Activated naive CD4-positive, alpha-beta T cell (primary cell): ENCODE measurements around the gene CCDC85A.

ENCODE experiments used
- DNase-seq, 4 experiments: peaks; one replicate each; lab custom pipeline; 2025; lab: John Stamatoyannopoulos, UW

Gene CCDC85A

DNA sequence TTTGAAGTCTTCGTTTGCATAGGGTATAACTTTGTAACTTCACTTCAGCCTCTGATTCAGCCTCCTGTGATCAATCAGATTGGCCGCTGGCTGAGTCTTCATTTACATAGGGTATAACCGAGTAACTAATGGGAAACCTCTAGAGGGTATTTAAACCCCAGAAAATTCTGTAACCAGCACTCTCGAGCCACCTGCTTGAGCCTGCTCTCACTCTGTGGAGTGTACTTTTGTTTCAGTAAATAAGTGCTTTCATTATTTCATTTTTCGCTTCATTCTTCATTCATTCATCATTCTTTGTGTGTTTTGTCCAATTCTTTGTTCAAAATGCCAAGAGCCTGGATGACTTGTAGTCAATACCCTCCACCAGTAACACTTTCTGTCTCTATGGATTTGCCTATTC, 56.4 kb downstream of the CCDC85A start:
- no peak for DNase-seq

- no peak for DNase-seq
These were observed 60.7 kb downstream of the CCDC85A start for GRCh38 chr2:56244506-56244905.

DNA sequence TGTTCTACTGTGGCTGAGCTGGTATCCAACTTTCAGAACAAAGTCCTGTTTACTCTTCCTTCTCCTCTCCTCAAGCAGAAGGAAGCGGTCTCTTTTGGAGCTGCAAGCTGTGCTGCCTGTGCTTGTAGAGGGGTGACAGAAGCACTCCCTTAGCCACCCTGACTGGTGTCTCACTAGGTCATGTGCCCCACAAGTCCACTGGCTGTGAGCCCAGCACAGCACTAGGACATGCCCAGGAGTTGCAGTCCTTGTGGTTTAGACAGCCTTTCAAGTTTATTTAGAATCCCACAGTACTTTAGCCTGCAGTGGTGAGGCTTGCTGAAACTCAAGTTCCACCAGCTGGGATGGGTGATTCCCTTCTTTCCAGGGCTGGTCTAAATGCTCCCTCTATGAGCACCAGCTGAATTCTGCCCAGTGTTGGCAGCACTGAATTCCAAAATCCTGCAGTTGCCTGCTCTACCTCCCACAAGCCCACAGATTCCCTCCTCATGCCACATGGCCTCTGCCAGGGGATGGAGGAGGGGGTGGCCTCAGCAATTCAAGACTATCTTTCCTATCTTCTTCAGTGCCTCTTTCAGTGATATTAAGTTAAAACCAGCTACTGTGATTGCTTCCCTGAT, 61.2 kb downstream of the CCDC85A start:
- DNase-seq = no peak

DNA sequence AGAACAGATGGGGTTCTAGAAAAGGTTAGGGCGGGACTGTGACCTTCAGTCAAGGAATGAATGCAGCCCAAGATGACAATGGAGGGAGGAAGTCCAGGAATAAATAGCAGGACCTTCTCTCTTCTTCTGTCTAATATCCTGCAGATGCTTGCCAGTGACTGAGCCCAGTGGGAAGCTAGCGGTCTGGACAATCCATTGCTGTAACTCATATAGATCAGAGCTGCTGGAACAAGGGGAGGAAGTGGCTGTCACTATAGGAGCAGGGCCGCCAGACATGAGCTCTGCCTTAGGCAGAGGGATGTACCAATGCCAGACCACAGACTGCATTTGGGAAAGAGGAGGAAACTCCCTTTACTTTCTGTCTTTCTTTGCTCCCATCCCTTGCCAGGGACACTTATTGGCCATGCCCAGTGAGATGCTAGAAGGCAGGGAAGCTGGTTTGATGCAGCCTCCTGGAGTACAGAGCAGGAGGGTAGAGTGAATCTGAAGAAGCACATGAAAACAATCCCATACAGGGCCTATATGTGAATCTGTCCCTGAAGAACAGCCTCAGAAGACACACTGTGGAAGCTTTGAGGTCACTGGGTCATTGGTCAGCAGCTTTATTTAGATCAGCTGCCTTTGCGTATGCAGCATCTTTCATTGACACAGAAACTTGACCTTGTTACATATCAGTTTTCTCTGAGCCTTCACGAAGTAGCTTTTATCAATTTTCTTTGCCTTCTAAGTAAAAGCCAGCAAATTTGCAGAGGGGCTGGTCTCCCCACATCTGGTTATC, 65.4 kb downstream of the CCDC85A start:
- no peak for DNase-seq

DNA sequence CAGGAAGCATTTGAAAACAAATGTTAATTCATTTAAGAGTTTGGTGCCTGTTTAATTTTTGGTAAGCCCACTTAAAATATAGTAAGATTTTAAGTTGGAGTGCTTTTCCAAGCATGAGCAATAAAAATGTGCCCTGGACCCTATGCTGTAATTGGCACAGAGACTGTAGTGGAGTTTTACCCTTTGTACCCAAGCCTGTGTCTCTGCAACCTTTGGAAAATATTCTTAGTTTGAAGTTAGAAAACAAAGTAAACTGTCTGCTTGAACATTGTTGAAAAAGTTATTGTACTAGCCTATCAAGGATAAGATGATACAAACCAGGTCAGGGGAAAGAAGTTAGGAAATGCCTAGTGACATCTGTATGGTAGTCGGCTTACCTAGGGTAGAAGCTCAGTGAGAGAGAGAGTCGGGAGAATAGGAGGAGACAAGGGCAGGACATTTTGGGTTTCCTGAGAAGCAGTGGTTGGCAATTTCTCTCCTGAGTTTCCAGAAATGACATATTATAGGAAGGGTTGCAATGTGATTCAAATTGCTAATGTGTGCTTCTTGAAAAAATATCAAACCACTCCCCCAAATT, 66.5 kb downstream of the CCDC85A start:
- no peak for DNase-seq

DNA sequence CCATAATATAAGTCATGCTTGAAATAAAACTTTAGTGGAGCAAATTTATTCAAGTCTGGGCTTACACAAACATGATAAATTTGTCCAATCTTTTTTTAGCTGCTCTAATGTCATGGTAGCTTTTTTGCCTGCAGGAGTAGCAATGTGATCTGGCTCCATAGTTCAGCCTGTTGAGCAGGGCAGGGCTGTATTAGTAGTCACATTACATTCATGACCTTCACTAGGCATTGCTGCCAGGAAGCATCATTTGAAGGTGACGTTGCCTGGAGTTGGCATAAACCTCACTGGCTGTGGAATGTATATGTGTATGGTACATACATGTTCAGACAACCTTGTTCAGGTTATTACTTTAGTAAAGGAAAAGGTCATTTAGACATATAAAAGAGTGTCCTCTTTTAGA, 76.6 kb downstream of the CCDC85A start:
- DNase-seq = no peak

DNA sequence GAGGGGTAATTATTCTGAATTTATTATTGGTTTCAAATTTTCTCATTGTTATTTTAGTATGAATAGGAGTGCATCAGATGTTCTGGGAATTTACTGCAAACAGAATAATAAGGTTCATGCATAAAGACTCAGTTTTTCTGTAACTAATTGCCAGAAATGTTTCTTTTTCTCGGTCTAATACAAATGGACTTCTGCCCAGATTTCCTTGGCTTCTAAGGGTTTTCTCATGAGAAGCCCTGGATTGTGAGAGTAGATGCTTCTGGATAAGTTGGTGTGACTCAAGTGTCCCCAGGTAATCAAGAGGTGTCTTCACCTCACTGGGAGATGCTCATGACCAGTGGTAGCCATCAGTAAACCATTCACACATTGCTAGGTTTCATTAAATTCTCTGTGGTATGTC, 78.5 kb downstream of the CCDC85A start:
- no peak for DNase-seq

GRCh38 chr2:56263876-56264275, 80.1 kb downstream of the CCDC85A start:
- DNase-seq = no peak

DNA sequence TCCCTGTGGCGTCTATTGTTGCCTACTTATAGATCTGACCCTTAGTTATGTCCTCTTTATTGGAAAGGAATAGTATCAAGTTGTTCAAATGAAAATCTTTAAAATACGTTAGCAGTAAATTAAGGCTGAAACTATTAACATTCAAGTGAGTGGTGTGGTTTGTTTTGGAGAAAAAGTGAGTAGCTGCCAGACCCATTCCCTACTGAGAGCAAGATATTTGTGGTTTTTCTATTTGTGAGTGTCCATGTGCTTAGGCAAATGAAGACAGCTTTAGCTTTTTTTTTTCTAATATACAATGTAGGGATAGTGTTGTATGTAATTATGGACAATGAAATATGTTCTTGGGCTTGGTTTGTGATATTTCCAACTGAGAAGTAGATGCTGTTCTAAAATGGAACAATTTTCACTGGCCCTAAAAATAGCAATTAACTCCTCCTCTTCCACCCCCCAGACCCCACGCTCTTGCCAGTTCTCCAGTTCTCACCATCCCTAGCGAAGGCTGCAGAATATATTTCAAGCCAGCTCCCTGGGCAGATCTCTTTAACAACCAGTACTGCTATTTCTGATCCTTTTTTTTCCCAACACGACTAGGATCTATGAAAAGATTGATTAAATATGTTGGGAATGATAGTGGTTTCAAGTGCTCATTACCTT, 83.1 kb downstream of the CCDC85A start:
- DNase-seq = no peak

GRCh38 chr2:56267415-56267788, 83.6 kb downstream of the CCDC85A start:
- DNase-seq = no peak

- DNase-seq = no peak
These were observed 85.1 kb downstream of the CCDC85A start for GRCh38 chr2:56268856-56269255.

GRCh38 chr2:56271275-56271674, 87.5 kb downstream of the CCDC85A start:
- DNase-seq = no peak

DNA sequence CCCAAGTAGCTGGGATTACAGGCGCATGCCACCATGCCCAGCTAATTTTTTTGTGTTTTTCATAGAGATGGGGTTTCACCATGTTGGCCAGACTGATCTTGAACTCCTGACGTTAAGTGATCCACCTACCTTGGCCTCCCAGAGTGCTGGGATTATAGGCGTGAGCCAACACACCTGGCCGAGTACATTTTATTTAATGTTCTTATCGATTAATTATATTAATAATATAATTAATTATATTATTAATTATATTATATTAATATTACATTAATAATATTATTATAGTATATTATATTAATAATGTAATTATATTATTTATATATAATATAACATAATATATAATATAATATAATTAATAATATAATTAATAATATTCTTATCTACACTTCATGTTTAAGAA, 101.4 kb downstream of the CCDC85A start:
- DNase-seq = no peak

DNA sequence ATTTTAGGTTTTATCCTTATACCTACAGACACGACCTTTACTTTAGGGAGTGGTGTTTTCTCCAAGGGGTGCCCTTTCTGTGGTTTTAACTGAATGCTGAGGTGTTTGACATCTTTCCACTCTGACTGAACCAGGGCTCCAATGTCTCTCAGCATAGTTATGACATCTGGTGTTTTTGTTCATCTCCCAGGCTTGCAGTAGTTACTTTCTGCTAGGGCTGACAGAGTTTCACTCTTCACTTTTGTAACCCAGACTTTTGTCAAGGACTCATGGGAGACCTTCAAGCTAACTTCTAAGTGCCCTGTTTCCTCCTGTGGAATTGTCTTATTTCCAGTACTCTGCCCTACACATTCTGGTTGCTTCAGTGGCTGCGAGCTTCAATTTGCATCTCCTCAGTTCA, 103.1 kb downstream of the CCDC85A start:
- no peak for DNase-seq

GRCh38 chr2:56287508-56287907, 103.7 kb downstream of the CCDC85A start:
- no peak for DNase-seq

DNA sequence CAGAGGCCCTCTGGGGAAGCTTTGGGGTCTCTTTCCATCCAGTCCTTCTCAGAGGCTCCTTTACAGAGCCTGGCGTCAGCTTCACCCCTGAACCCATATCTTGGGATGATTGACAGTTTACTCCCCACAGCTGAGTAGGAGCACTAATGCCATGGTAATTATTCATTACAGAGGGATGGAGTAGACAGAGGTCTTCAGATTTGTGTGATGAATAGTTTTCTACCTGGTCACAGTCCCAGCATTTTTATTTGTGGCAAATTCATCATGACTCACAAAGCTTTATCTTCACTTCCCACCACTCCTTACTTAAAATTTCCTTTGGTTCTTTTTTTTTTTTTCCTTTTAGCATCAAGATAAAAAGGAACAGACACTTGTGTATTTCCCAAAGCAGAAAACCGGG, 104.2 kb downstream of the CCDC85A start:
- no peak for DNase-seq

GRCh38 chr2:56288838-56289580, 105.2 kb downstream of the CCDC85A start:
- DNase-seq = no peak

DNA sequence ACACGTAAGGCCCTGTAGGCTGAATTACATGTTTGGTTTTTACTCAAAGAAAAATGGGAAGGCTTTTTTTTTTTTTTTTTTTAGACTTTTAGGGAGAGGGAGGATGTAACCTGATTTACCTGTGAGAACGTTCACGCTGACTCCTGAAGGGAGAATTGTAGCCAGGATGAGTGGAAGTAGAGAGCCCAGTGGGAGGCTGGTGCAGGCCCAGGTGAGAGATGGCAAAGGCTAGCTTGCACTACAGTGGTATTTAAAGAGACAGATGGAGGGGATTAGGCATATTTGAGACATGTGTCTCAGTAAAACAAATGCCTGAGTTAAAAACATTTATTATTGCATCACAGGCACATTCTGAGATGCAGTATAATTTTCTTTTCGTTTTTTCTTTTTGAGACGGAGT, 107.9 kb downstream of the CCDC85A start:
- DNase-seq = no peak

- no peak for DNase-seq
These were observed 109.2 kb downstream of the CCDC85A start for GRCh38 chr2:56292951-56293350.

DNA sequence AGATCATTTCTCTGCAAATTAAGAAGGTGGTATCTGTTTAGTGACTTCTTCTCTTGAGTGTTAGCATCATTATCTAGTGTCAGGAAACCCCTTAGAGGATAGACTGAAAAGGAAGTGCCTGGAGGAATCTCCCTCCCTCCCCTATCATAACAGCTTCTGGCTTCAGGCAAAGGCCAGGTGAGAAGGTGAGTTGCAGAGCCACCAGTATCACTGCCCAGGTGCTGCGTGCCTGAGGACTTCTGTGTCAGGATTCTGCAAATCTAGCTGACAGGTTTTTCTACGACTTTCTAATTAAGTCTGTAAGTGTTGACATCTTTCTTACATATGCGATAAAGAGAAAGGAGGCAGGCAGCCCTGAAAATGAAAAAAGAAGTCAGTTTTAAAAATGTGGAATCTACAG, 111.9 kb downstream of the CCDC85A start:
- DNase-seq = no peak

- DNase-seq = no peak
These were observed 113.9 kb downstream of the CCDC85A start for GRCh38 chr2:56297671-56298070.

DNA sequence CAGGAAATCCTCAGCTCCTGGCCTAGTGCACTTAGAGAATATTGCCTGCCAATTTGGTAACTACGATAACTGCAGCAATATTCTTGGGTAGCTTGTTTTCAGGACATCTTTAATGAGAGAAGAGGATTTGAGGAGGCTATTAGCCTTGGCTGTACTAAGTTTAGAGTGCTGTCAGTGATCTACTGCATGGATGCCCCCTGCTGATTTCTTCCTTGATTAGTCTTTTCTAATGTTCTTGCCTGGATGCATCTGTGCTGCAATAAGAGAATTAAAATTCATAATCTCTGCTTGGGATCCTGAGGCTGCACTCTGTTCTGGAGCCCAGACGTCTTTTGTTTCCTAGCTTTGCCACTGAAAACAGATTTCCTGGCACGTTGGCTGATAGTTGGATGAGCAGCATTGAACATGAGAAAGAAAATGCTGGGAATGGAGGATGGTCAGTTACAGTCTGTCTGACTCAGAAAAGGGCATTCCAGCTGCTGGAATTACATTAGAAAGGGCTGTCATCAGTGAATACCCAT, 115.4 kb downstream of the CCDC85A start:
- DNase-seq = no peak
